PC-9 (cell line): Measurements from ENCODE around the gene PTPRT. TPM values are rescaled to one million over a fixed set of nuclear protein-coding genes. Genes with fewer than 3 reads are reported as not detected.

Source experiments
- BruUV-seq: library from RNA; stranded (reverse); fragments of 400-500 nt; replicated peaks from 2 replicates; lab custom pipeline; 2021; lab: Mats Ljungman, UMichigan
- CTCF ChIA-PET: fragments of 300-600 bp; sonication (Branson Sonifier 250); formaldehyde crosslinking; loops from one replicate; lab custom pipeline; 2022; ENCODE audit warnings: antibody characterized with exemption; lab: Charles Lee
- POLR2A ChIA-PET: fragments of 300-600 bp; sonication (Branson Sonifier 250); formaldehyde crosslinking; loops from one replicate; lab custom pipeline; 2022; ENCODE audit warnings: antibody characterized with exemption; ENCODE audit not compliant: unreplicated experiment; lab: Charles Lee
- DNase-seq, 2 experiments: peaks; one replicate each; pipeline versions ENCODE4 v3.0.0 to v3.0.0-alpha.2; 2015 to 2022; ENCODE audit warnings: mixed read lengths in 1 of 2
- H2AFZ ChIP-seq: fragments of 200-600 bp; sonication (generic); 2 replicates; pipeline ENCODE4 v1.8.1; 2017; ENCODE audit warnings: antibody characterized with exemption
- H3F3A ChIP-seq: fragments of 200-600 bp; sonication (generic); 2 replicates; pipeline ENCODE4 v1.8.1; 2017; ENCODE audit warnings: antibody characterized with exemption, mild to moderate bottlenecking, low read depth; ENCODE audit not compliant: insufficient read depth
- H3K27ac ChIP-seq: fragments of 200-600 bp; sonication (generic); 2 replicates; pipeline ENCODE4 v1.6.1; 2016; ENCODE audit warnings: mixed run types
- H3K27me3 ChIP-seq: fragments of 200-600 bp; sonication (generic); 2 replicates; pipeline ENCODE4 v1.6.1; 2016; ENCODE audit warnings: low read depth, mixed run types; ENCODE audit not compliant: insufficient read depth
- H3K36me3 ChIP-seq: fragments of 200-600 bp; sonication (generic); 2 replicates; pipeline ENCODE4 v1.6.1; 2016; ENCODE audit warnings: low read depth, mixed run types
- H3K4me1 ChIP-seq: fragments of 200-600 bp; sonication (generic); replicated peaks from 2 replicates; pipeline ENCODE4 v1.6.1; 2016; ENCODE audit warnings: mixed run types; ENCODE audit not compliant: insufficient read depth
- H3K4me2 ChIP-seq: fragments of 200-600 bp; sonication (generic); 2 replicates; pipeline ENCODE4 v1.6.1; 2017; ENCODE audit warnings: mixed run types
- H3K4me3 ChIP-seq: fragments of 200-600 bp; sonication (generic); 2 replicates; pipeline ENCODE4 v1.6.1; 2016; ENCODE audit warnings: mixed run types
- H3K79me2 ChIP-seq: fragments of 200-600 bp; sonication (generic); 2 replicates; pipeline ENCODE4 v1.6.1; 2017; ENCODE audit warnings: low read depth, mixed run types
- H3K9me2 ChIP-seq: fragments of 200-600 bp; sonication (generic); 2 replicates; pipeline ENCODE4 v1.8.1; 2017; ENCODE audit warnings: mild to moderate bottlenecking; ENCODE audit not compliant: insufficient read depth
- H3K9me3 ChIP-seq: fragments of 200-600 bp; sonication (generic); 2 replicates; pipeline ENCODE4 v1.8.1; 2016; ENCODE audit warnings: low read depth; ENCODE audit not compliant: insufficient read depth
- H4K20me1 ChIP-seq: fragments of 200-600 bp; sonication (generic); 2 replicates; pipeline ENCODE4 v1.8.1; 2017; ENCODE audit not compliant: insufficient read depth
- CTCF ChIP-seq: fragments of 200-600 bp; sonication (generic); conservative IDR thresholded peaks from 2 replicates; pipeline ENCODE4 v1.6.1; 2017; ENCODE audit warnings: mixed run types, antibody characterized with exemption, mild to moderate bottlenecking, moderate library complexity
- EZH2 ChIP-seq: fragments of 200-600 bp; sonication (generic); IDR thresholded peaks from 2 replicates; pipeline ENCODE4 v1.8.0; 2017; ENCODE audit warnings: antibody characterized with exemption, low read depth
- intact Hi-C: fragments of 100-400 bp; cut with micrococcal nuclease; formaldehyde crosslinking; loops from one replicate; pipeline ENCODE4 v1.10.0; 2022; ENCODE audit not compliant: unreplicated experiment
- total RNA-seq: library from RNA; stranded (reverse); gene quantifications from 2 replicates; pipeline ENCODE4 v1.2.3, GENCODE V29; 2021

The PTPRT gene
- total RNA-seq, 1 experiment from 2014 or later, result not detected

- TF ChIP-seq CTCF (no peak), EZH2 (no peak)
- peaks cover 42% of the 10 kb centered on the region for H3K27me3 ChIP-seq
- no peaks in the 10 kb centered on the region for H4K20me1 ChIP-seq
- BruUV-seq, result no TSS peak
- POLR2A ChIA-PET, result no interaction called here
- no peak overlapping the region for H3K27ac ChIP-seq
- H3K9me2 ChIP-seq, result no peaks in the 10 kb centered on the region
- DNase-seq, result no peak
- no peaks in the 10 kb centered on the region for H3F3A ChIP-seq
- CTCF ChIA-PET, result no interaction called here
- H3K4me2 ChIP-seq, result no peak overlapping the region
- no peaks in the 10 kb centered on the region for H3K4me1 ChIP-seq
- H3K9me3 ChIP-seq, result no peaks in the 10 kb centered on the region
- H3K36me3 ChIP-seq, result no peaks in the 10 kb centered on the region
- H3K79me2 ChIP-seq, result no peaks in the 10 kb centered on the region
- no peak overlapping the region for H3K4me3 ChIP-seq
- intact Hi-C loops, result no loop called here
- no peak overlapping the region for H2AFZ ChIP-seq
These were observed 1079.4 kb downstream of the PTPRT start for GRCh38 chr20:42110301-42110700.

- H3K36me3 ChIP-seq, result no peaks in the 10 kb centered on the region
- POLR2A ChIA-PET, result no interaction called here
- H3K9me2 ChIP-seq, result no peaks in the 10 kb centered on the region
- H3K27me3 ChIP-seq, result peaks cover 87% of the 10 kb centered on the region
- DNase-seq, result no peak
- H3K27ac ChIP-seq, result no peak overlapping the region
- TF ChIP-seq EZH2, result no peak
- TF ChIP-seq CTCF, result no peak
- no peak overlapping the region for H2AFZ ChIP-seq
- no peak overlapping the region for H3K4me3 ChIP-seq
- no peaks in the 10 kb centered on the region for H3K79me2 ChIP-seq
- intact Hi-C loops, result no loop called here
- H3F3A ChIP-seq, result no peaks in the 10 kb centered on the region
- no peaks in the 10 kb centered on the region for H3K4me1 ChIP-seq
- no TSS peak for BruUV-seq
- CTCF ChIA-PET, result no interaction called here
- H4K20me1 ChIP-seq, result no peaks in the 10 kb centered on the region
- H3K4me2 ChIP-seq, result no peak overlapping the region
- no peaks in the 10 kb centered on the region for H3K9me3 ChIP-seq
These were observed 1087.7 kb downstream of the PTPRT start for GRCh38 chr20:42102000-42102399.

GRCh38 chr20:42100137-42100704 is 1089.5 kb downstream of the PTPRT start:
- CTCF ChIA-PET, result no interaction called here
- intact Hi-C loops, result no loop called here
- H3K36me3 ChIP-seq, result no peaks in the 10 kb centered on the region
- peaks cover 82% of the 10 kb centered on the region for H3K27me3 ChIP-seq
- TF ChIP-seq CTCF, result no peak
- TF ChIP-seq EZH2, result no peak
- no peak for DNase-seq
- H3K4me2 ChIP-seq, result no peak overlapping the region
- no peaks in the 10 kb centered on the region for H3K79me2 ChIP-seq
- BruUV-seq, result no TSS peak
- no peak overlapping the region for H2AFZ ChIP-seq
- no peaks in the 10 kb centered on the region for H3K9me2 ChIP-seq
- H3K27ac ChIP-seq, result no peak overlapping the region
- H3K4me1 ChIP-seq, result no peaks in the 10 kb centered on the region
- H3K9me3 ChIP-seq, result no peaks in the 10 kb centered on the region
- H3F3A ChIP-seq, result no peaks in the 10 kb centered on the region
- no peak overlapping the region for H3K4me3 ChIP-seq
- H4K20me1 ChIP-seq, result no peaks in the 10 kb centered on the region
- POLR2A ChIA-PET, result no interaction called here
